ENCODE results near the gene FGR.

DNA sequence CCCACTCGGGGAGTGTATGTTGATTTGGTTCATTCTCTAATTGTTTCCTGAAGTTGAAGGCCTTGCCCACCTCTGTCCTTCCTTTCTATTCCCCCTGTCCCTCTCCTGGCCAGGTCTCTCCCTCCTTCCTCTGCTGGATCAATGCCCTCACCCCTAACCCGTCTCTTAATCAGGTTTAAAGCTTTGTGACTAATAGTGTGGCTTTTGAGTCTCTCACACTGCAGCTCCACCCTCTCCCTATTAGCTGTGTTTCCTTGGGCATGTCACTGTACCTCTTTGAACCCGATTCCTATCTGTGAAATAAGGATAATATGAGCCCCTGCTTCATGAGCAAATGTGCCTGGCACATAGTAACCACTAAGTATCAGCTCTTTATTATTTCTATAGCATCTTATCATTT lies 51.5 kb downstream of the FGR start:
- TF ChIP-seq, protein P1, sequence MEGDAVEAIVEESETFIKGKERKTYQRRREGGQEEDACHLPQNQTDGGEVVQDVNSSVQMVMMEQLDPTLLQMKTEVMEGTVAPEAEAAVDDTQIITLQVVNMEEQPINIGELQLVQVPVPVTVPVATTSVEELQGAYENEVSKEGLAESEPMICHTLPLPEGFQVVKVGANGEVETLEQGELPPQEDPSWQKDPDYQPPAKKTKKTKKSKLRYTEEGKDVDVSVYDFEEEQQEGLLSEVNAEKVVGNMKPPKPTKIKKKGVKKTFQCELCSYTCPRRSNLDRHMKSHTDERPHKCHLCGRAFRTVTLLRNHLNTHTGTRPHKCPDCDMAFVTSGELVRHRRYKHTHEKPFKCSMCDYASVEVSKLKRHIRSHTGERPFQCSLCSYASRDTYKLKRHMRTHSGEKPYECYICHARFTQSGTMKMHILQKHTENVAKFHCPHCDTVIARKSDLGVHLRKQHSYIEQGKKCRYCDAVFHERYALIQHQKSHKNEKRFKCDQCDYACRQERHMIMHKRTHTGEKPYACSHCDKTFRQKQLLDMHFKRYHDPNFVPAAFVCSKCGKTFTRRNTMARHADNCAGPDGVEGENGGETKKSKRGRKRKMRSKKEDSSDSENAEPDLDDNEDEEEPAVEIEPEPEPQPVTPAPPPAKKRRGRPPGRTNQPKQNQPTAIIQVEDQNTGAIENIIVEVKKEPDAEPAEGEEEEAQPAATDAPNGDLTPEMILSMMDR (conservative IDR thresholded peaks at IDR 0.05; ENCODE audit: low read depth in 2 of 2), result no peak
- TF ChIP-seq POLR2AphosphoS5 (IDR thresholded peaks at IDR 0.05; ENCODE audit: low read depth) (no peak), EZH2 (IDR thresholded peaks at IDR 0.05; ENCODE audit: low read depth, unreplicated experiment) (no peak), CREB1 (CRISPR knock-in tag; IDR thresholded peaks at IDR 0.05; ENCODE audit: low read depth) (no peak), JUNB (IDR thresholded peaks at IDR 0.05; ENCODE audit: unreplicated experiment) (no peak)
- TF ChIP-seq, protein P2, sequence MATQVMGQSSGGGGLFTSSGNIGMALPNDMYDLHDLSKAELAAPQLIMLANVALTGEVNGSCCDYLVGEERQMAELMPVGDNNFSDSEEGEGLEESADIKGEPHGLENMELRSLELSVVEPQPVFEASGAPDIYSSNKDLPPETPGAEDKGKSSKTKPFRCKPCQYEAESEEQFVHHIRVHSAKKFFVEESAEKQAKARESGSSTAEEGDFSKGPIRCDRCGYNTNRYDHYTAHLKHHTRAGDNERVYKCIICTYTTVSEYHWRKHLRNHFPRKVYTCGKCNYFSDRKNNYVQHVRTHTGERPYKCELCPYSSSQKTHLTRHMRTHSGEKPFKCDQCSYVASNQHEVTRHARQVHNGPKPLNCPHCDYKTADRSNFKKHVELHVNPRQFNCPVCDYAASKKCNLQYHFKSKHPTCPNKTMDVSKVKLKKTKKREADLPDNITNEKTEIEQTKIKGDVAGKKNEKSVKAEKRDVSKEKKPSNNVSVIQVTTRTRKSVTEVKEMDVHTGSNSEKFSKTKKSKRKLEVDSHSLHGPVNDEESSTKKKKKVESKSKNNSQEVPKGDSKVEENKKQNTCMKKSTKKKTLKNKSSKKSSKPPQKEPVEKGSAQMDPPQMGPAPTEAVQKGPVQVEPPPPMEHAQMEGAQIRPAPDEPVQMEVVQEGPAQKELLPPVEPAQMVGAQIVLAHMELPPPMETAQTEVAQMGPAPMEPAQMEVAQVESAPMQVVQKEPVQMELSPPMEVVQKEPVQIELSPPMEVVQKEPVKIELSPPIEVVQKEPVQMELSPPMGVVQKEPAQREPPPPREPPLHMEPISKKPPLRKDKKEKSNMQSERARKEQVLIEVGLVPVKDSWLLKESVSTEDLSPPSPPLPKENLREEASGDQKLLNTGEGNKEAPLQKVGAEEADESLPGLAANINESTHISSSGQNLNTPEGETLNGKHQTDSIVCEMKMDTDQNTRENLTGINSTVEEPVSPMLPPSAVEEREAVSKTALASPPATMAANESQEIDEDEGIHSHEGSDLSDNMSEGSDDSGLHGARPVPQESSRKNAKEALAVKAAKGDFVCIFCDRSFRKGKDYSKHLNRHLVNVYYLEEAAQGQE (IDR thresholded peaks at IDR 0.05; ENCODE audit: unreplicated experiment), result no peak
- TF ChIP-seq, protein P3, sequence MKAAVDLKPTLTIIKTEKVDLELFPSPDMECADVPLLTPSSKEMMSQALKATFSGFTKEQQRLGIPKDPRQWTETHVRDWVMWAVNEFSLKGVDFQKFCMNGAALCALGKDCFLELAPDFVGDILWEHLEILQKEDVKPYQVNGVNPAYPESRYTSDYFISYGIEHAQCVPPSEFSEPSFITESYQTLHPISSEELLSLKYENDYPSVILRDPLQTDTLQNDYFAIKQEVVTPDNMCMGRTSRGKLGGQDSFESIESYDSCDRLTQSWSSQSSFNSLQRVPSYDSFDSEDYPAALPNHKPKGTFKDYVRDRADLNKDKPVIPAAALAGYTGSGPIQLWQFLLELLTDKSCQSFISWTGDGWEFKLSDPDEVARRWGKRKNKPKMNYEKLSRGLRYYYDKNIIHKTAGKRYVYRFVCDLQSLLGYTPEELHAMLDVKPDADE (IDR thresholded peaks at IDR 0.05), result no peak

Measured in GM23338 (cell line).